Thyroid gland (tissue), 4 donors: ENCODE measurements around the gene VPS18. TPM values are rescaled to one million over a fixed set of nuclear protein-coding genes. Genes with fewer than 3 reads are reported as not detected.

Experiments used
- DNase-seq, 2 donors: peaks; one replicate each; pipeline ENCODE4 v3.0.0-alpha.2; 2019
- H3K27ac ChIP-seq, 3 donors: fragments of 200-600 bp; sonication (generic); 1 replicate in 2 of 3; 2 replicates in 1 of 3; pipeline ENCODE4 v1.5.1; 2016 to 2019; ENCODE audit warnings: mild to moderate bottlenecking in 1 of 3, moderate library complexity in 1 of 3
- H3K27me3 ChIP-seq: fragments of 200-600 bp; sonication (generic); one replicate; pipeline ENCODE4 v1.5.1; 2019
- H3K36me3 ChIP-seq, 2 donors: fragments of 200-600 bp; sonication (generic); one replicate each; pipeline ENCODE4 v1.5.1; 2016 to 2019
- H3K4me1 ChIP-seq, 2 donors: fragments of 200-600 bp; sonication (generic); one replicate each; pipeline ENCODE4 v1.5.1; 2017 to 2019
- H3K4me3 ChIP-seq, 3 donors: fragments of 200-600 bp; sonication (generic); replicated peaks in 1 of 3; 1 replicate in 2 of 3; 2 replicates in 1 of 3; pipeline ENCODE4 v1.5.1; 2016; ENCODE audit warnings: mild to moderate bottlenecking in 1 of 3
- H3K9me3 ChIP-seq: fragments of 200-600 bp; sonication (generic); one replicate; pipeline ENCODE4 v1.5.1; 2017
- POLR2A ChIP-seq, 2 donors: fragments of 450-650 bp; IDR thresholded peaks; one replicate each; pipeline ENCODE4 v1.6.1; 2017; ENCODE audit warnings: antibody characterized with exemption in 2 of 2, mild to moderate bottlenecking in 2 of 2, moderate library complexity in 1 of 2
- WGBS, 2 donors: methylation state at CpG; one replicate each; pipeline ENCODE4 v1.1.5; 2017; 5-methylcytosine and 5-hydroxymethylcytosine counted together
- intact Hi-C: fragments of 100-400 bp; cut with DNase I; formaldehyde crosslinking; loops from one replicate; pipeline ENCODE4 v1.15.1; 2023
- total RNA-seq, 4 donors: library from RNA; depleted of rRNA; stranded (reverse); fragments of >200 nt; gene quantifications; one replicate each; pipeline ENCODE4 v1.2.3, GENCODE V29; 2016
- TF ChIP-seq, protein P1 (sequence below), 6 experiments: fragments of 200-600 bp in 3 of 6; fragments of 450-650 bp in 3 of 6; sonication (generic) in 3 of 6; IDR thresholded peaks; one replicate each; pipeline ENCODE4 v1.5.1; 2016 to 2019; ENCODE audit warnings: antibody characterized with exemption in 6 of 6, mild to moderate bottlenecking in 2 of 6, inconsistent platforms in 1 of 6, moderate library complexity in 1 of 6

VPS18 gene
- total RNA-seq, 4 donors from 2014 or later = 29.2 to 43.6 (median 37.2) TPM

GRCh38 chr15:40894681-40895448 is 615 bp downstream of the VPS18 start:
- Histone ChIP-seq H3K9me3 (no peaks in the 10 kb centered on the region), H3K27ac (peak overlapping the region; percentile 78 to 89 (median 84)), H3K4me1 (peaks cover 11 to 15% of the 10 kb centered on the region in 2 donors), H3K27me3 (no peaks in the 10 kb centered on the region), H3K36me3 (peaks cover 15 to 18% of the 10 kb centered on the region in 2 donors), H3K4me3 (peak overlapping the region; percentile 68 to 96 (median 74))
- 2 to 4% methylated on average over 9 to 24 of the region's 33 CpGs for WGBS, 2 donors
- intact Hi-C loops = loop anchor here (10.0 kb wide), 2 partner anchors 130 to 300 kb away; partner anchors contain the start of genes C15orf62, GCHFR and KNL1
- TF ChIP-seq POLR2A (IDR thresholded peaks at IDR 0.05) = no peak
- TF ChIP-seq, protein P1, sequence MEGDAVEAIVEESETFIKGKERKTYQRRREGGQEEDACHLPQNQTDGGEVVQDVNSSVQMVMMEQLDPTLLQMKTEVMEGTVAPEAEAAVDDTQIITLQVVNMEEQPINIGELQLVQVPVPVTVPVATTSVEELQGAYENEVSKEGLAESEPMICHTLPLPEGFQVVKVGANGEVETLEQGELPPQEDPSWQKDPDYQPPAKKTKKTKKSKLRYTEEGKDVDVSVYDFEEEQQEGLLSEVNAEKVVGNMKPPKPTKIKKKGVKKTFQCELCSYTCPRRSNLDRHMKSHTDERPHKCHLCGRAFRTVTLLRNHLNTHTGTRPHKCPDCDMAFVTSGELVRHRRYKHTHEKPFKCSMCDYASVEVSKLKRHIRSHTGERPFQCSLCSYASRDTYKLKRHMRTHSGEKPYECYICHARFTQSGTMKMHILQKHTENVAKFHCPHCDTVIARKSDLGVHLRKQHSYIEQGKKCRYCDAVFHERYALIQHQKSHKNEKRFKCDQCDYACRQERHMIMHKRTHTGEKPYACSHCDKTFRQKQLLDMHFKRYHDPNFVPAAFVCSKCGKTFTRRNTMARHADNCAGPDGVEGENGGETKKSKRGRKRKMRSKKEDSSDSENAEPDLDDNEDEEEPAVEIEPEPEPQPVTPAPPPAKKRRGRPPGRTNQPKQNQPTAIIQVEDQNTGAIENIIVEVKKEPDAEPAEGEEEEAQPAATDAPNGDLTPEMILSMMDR (IDR thresholded peaks at IDR 0.05) = peak in 5 of 6 experiments; percentile 22 to 52 (median 39)
- peak; percentile 49 to 58 for DNase-seq

GRCh38 chr15:40899536-40900207 is 5.4 kb downstream of the VPS18 start:
- H3K4me1 ChIP-seq = peaks cover 13 to 14% of the 10 kb centered on the region in 2 donors
- WGBS, 2 donors = 93% methylated on average over 23 to 31 of the region's 33 CpGs
- peaks cover 40 to 41% of the 10 kb centered on the region in 2 donors for H3K36me3 ChIP-seq
- H3K9me3 ChIP-seq = no peaks in the 10 kb centered on the region
- no peak overlapping the region for H3K27ac ChIP-seq
- intact Hi-C loops = loop anchor here (10.0 kb wide), 2 partner anchors 135 to 305 kb away; partner anchors contain the start of genes C15orf62, GCHFR and KNL1
- no peak for TF ChIP-seq POLR2A (IDR thresholded peaks at IDR 0.05)
- TF ChIP-seq, protein P1 (IDR thresholded peaks at IDR 0.05) = no peak
- no peaks in the 10 kb centered on the region for H3K27me3 ChIP-seq
- H3K4me3 ChIP-seq = no peak overlapping the region
- no peak for DNase-seq

GRCh38 chr15:40900256-40901052 is 6.2 kb downstream of the VPS18 start:
- no peak for DNase-seq
- no peak overlapping the region for H3K27ac ChIP-seq
- peaks cover 40 to 41% of the 10 kb centered on the region in 2 donors for H3K36me3 ChIP-seq
- intact Hi-C loops = no loop called here
- no peak for TF ChIP-seq POLR2A (IDR thresholded peaks at IDR 0.05)
- TF ChIP-seq, protein P1 (IDR thresholded peaks at IDR 0.05) = no peak
- 89 to 96% methylated on average over 26 to 29 of the region's 36 CpGs for WGBS, 2 donors
- no peaks in the 10 kb centered on the region for H3K27me3 ChIP-seq
- peaks cover 10 to 11% of the 10 kb centered on the region in 2 donors for H3K4me1 ChIP-seq
- no peaks in the 10 kb centered on the region for H3K9me3 ChIP-seq
- H3K4me3 ChIP-seq = no peak overlapping the region

DNA sequence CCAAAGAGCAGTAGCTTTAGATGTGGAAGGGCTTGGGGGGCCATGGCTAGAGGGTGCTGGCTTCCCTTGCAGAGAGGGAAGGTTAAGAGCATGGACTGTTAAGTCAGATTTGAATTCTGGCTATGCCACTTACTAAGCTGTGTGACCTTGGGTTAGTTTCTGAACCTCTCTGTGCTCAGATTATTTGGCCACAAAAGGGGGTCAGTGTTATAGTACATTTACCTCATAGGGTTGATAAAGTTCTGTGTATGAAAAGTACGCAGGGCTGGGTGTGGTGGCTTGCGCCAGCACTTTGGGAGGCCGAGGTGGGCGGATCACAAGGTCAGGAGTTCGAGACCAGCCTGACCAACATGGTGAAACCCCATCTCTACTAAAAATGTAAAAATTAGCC is 6.8 kb downstream of the VPS18 start:
- H3K4me3 ChIP-seq = no peak overlapping the region
- H3K9me3 ChIP-seq = no peaks in the 10 kb centered on the region
- no peak overlapping the region for H3K27ac ChIP-seq
- H3K27me3 ChIP-seq = no peaks in the 10 kb centered on the region
- intact Hi-C loops = no loop called here
- 77 to 80% methylated on average over 5 of the region's 5 CpGs for WGBS, 2 donors
- H3K36me3 ChIP-seq = peaks cover 40 to 41% of the 10 kb centered on the region in 2 donors
- no peak for DNase-seq
- no peak for TF ChIP-seq POLR2A (IDR thresholded peaks at IDR 0.05)
- peaks cover 11 to 13% of the 10 kb centered on the region in 2 donors for H3K4me1 ChIP-seq
